ENCODE results near the gene SIGMAR1. TPM values are rescaled to one million over a fixed set of nuclear protein-coding genes. Genes with fewer than 3 reads are reported as not detected.

Gene SIGMAR1
- total RNA-seq, 1 experiment from 2014 or later: 94.0 TPM

DNA sequence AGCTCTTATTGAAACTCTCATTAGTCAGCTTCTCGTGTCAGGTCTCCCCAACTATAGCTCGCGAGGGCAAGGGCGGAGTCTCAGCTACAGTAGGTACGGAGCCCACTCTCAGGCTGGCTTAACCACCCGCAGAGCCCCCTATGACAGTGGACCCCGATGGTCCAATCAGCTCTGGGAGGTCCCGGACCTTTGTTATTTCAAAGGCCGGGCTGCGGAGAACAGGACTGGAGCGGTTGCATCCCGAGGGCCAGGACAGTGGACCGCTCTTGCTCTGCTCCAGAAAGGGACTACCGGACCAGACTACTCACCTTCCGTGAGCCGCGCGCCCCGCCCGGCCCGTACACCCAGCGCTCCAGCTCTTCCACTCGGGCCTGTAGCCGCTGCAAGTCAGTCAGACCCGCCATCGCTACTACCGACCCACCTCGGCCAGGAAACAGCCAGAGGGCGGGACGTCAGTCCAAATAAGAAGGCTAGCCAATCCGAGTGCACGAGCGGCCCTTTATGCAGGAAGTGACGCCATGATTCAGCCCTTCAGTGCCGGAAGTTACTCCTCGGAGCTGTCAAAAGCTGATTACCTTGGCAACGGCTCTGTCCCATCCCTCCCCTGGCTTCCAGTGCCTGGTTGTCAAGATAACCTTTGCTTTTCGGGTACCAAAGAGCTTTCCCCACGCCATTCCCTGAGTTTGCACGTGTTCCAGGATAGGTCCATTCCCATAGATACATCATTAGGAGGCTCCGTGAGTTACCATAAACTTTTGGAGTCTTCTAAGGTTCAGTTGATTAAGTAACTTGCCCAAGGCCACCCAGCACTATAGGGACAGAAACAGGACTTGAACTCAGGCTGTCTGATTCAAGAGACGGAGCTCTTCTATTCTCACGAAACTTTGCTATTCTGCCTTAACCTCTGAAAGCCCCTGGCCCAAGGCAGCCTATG is 17.3 kb downstream of the SIGMAR1 start, which contains the start of gene DCTN3:
TSS of gene DCTN3 (minus strand) at position 435 of the 934 bp plus-strand sequence. CDS start at position 404, 31 bp downstream.
- in situ Hi-C loops (cut with HindIII; ENCODE audit: low pct_unique_long_range_greater_than_20kb, low sequenced_read_pairs): no loop called here
- DNase-seq (ENCODE audit: low read depth, low spot score): peak; percentile 94

DNA sequence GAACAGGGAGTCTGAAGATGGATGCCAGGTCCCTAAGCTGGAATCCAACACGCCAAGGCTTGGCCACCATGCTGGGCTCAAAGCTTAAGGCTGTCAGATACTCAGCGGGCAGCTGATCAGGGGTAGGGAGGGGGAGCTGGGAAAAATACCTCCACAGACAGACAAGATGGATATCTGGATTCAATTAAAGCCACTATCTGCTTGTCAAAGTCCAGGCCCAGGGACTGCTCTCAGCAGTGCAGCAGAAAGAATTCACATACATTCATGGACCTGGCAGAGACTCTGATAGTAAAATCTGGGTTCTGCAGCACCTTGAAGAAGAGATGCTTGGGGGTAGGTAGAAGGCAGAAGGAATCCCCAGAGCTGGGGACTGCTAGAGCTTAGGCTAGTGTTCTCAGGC is 22.5 kb downstream of the SIGMAR1 start:
- DNase-seq (ENCODE audit: low read depth, low spot score): no peak
- in situ Hi-C loops (cut with HindIII; ENCODE audit: low pct_unique_long_range_greater_than_20kb, low sequenced_read_pairs): no loop called here

DNA sequence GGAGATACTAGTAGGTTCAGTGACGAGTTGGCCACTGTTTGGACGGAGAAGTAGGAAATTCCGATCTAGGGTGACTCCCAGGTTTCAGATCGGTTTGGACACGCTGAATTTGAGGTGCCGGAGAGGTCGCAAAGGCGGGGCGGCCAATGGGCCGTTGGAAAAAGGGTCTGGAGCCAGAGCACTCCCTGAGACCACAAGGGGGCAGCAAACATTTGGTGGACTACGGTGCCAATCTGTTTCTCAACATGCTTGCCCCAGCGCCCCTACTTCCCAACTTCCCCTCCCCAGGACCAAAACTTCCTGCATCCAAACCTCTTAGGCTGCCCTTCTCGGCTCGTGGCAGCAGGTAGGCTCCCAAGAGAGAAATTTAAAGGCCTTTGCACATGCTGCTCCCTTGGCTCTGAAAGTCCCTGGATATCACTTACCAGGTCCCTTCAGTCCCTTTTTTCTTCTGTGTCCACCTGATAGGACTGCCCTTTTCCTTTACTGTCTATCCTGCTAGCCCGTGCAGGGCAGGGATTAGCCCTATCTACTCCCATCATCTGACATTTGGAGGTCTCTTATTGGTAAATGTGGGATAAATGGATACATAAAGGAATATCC is 24.7 kb downstream of the SIGMAR1 start:
- in situ Hi-C loops (cut with HindIII; ENCODE audit: low pct_unique_long_range_greater_than_20kb, low sequenced_read_pairs): no loop called here
- peak; percentile 79 for DNase-seq (ENCODE audit: low read depth, low spot score)

DNA sequence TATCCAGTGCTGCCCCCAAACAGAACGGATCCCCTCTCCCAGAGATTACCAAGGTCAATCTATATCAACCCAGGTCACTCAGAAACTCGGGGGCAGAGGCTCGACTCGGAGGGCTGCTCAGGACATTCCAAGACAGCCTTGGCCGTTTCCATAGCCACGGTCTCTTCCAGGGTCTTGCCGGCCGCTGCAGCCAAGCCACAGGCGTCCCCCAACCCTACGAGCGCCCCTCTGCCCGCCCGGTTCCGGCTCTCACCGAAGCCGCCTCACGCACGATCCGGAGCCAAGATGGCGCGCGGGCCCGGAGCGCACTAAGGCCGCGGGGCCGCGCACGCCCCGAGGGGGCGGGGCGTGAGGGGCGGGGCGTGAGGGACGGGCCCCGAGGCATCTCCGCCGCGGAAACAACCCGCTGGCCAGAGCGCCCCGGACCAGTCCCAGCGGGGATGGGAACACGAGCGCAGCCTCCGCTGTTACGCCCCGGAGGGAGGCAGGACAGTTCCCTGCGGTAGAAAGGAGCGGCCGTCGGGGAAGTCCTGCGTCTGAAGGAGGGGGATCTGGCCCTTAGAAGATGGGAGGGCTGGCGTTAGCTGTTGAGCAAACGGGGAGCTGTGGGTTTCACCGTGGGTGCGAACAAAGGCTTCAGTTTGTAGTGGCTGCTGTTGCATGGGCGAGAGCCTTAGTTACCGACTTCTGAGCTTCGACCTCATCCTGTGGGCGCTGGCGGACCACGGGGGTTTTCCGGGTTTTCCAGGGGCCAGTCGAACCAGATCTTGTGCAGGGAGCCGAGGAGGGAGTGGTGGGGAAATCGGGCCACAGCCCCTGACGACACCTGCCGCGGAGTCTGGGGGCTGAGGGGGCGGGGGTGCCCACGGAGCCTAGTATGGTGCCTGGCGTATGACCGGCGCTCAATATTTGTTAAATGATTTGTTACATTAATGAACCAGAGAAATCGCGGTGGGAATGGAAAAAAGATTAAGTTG is 25.5 kb downstream of the SIGMAR1 start, which contains the start of gene RPP25L:
TSS of gene RPP25L (minus strand) at position 287 of the 977 bp plus-strand sequence. CDS start 801 bp downstream, outside the sequence.
- DNase-seq (ENCODE audit: low read depth, low spot score): peak; percentile 70
- in situ Hi-C loops (cut with HindIII; ENCODE audit: low pct_unique_long_range_greater_than_20kb, low sequenced_read_pairs): no loop called here

DNA sequence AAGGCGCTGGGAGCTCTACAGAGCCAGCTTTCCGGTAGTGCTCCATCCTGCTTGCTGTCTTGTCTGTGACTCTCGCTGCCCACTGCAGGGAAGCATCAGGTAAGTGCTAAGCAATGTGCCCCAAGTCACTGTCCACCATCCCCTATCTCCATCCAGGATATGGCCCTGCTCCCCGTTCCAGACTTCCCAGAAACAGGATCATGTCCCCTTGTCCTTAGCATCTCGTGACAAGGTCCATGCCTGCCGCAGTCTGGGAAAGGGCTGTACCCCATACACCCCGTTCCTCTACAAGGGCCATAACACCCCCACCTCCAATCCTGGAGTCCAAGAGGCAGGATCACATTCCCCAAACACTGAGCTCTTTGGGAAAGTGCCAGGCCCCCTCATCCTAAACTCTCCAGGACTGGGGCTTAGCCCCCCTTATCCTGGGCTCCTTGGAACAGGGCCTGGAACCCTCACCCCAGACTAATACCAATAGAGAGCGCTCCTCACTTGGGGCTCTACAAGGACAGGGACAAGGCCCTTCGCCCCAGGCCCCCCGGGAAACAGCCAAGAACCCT is 26.3 kb downstream of the SIGMAR1 start:
- in situ Hi-C loops (cut with HindIII; ENCODE audit: low pct_unique_long_range_greater_than_20kb, low sequenced_read_pairs): no loop called here

DNA sequence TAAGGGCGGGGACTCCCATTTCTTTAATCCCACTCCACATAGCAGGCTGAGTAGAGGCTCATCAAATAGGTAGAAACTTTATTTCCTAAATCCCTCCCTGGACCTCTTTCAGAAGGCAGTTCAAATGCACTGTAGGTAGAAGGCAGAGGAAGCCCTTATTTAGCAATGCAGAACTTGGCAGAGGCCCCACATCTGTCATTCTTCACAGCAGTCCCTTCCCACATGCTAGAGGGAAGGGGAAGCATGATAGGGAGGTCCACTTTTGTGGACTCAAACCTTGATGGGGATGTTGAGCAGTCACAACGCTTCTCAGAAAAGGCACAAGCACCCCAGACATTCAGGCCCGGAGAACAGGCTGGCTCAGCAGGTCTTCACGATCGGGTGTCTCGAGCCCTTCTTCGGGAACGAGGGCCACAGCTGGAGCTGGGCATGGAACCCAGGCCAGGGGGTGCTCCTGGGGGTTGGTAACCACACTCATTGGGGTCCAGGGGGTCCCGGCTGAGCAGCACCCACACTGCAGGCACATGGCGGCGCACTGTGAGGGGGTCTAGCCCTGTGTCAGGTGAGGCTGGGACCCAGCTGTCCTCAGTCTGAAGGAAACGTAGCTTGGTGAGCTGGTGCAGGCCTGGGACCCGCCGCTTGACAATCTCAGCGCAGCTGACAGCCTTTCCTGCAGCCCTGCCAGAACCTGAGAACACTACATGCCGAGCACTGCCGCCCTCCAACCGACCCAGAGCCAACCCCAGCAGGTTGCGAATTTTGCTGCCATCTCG is 27.0 kb downstream of the SIGMAR1 start:
- no peak for DNase-seq (ENCODE audit: low read depth, low spot score)
- in situ Hi-C loops (cut with HindIII; ENCODE audit: low pct_unique_long_range_greater_than_20kb, low sequenced_read_pairs): no loop called here

More for the DNA sequence above, 26.3 kb downstream of the SIGMAR1 start:
- no peak for DNase-seq (ENCODE audit: low read depth, low spot score)

DNA sequence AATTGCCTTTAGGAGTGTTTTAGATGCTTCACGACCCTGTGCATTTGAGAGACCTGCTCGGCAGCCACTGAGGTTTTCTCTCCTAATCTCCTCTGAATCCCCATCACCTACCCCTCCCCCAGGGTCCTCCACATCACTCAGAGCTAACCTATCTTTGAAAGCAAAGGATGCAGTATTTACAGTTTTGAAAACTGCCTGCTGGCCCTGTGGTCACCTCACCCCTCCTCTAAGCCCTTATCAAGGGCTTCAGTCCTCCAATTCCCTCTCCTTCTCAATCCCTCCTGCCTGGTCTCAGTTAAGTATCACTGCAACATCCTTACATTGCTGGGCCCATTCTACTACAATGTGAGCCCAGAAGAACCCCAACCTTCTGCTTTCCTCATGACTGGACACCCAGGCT is 30.3 kb downstream of the SIGMAR1 start:
- no peak for DNase-seq (ENCODE audit: low read depth, low spot score)
- in situ Hi-C loops (cut with HindIII; ENCODE audit: low pct_unique_long_range_greater_than_20kb, low sequenced_read_pairs): no loop called here

DNA sequence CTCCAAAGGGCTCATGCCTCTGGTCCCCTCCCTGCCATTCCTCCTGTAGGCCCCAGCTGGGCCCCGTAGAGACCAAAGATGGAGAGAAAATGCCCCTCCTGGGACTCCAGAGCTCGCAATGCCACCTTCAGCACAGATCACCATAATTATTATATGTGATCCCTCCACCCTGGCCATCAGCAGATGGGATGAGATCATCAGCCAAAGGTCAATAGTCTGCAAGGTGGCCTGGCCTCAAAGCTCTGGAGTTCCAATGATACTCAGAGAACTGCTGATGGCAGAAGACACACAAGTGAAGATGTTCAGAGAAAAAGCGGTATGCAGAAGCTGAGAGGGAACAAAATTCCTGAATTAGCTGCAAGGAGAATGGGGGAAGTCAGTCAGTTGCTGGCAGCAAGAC is 30.7 kb downstream of the SIGMAR1 start:
- in situ Hi-C loops (cut with HindIII; ENCODE audit: low pct_unique_long_range_greater_than_20kb, low sequenced_read_pairs): no loop called here
- DNase-seq (ENCODE audit: low read depth, low spot score): no peak

DNA sequence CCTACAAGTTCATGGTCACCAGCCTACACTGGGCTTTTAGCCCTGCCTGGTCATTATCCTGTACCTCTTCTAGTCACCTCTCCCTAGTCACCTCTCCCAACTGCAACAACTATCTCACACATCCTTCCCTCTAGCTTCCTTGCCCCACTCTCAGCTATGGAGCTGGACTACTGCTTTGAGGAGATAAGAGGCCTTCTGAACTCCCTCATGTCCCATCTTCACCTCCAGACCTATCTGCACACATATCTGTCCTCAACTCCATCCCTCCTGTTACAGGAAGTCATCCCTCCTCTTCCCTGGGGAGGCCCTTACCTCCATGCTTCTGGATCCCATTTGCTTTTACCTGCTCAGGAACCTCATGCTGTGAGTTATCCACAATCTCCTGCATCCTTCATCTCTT is 31.4 kb downstream of the SIGMAR1 start:
- DNase-seq (ENCODE audit: low read depth, low spot score): no peak
- in situ Hi-C loops (cut with HindIII; ENCODE audit: low pct_unique_long_range_greater_than_20kb, low sequenced_read_pairs): no loop called here

DNA sequence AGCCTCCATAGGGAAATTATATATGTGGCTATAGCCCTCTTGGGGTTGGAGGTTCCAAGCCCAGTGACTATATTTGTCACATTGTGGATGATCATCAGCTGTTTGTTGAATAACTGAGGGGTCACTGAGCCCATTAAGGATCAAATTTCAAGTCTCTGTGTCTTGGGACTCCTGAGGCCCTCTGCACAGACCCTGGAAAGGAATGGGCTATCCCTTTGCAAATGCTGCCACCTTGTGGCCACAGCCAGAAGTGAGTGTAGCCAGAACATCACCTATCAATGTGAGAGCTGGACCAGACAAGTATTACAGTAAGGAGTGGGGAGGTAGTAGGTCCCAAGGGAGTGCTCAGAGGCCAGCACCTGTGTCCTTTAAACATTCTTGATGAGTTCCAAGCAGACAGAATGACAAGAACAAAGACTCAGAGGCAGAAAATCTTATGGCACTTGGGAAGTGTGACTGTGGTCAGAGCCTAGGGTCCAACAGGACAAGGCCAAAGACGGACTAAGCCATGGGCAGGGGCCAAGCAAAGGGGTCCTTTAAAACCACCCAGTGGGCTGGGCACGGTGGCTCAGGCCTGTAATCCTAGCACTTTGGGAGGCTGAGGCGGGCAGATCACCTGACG is 33.9 kb downstream of the SIGMAR1 start:
- DNase-seq (ENCODE audit: low read depth, low spot score): peak; percentile 79
- in situ Hi-C loops (cut with HindIII; ENCODE audit: low pct_unique_long_range_greater_than_20kb, low sequenced_read_pairs): no loop called here

DNA sequence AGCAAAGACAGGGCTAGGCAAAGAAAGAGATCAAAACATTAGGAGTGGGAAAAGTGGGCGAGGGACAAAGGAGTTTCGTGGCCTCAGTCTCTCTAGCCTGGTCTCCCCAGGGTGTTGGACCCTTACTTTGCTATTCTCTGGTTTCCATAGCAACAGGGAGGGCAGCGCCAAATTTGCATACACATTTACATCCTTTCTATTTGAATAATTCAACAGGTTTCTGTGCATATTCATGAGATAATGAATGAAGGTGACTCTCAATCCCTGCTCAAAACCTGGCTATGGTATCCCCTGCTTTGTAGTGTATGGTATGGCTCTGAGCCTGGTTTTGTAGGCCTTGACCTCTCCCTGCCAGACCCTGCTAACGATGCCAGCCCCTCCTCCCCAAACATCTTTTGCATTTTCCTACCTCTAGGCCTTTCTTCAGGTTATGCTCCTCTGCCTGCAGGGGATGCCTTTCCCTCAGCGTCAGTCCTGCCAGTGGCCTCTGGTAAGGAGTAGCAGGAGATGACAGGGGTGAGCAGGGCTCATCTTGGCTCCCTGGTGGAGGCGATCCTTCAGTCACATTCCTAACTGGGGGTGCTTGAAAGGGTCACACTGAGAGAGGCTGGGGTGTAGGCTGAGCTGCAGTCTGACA is 35.5 kb downstream of the SIGMAR1 start:
- in situ Hi-C loops (cut with HindIII; ENCODE audit: low pct_unique_long_range_greater_than_20kb, low sequenced_read_pairs): no loop called here
- DNase-seq (ENCODE audit: low read depth, low spot score): no peak

DNA sequence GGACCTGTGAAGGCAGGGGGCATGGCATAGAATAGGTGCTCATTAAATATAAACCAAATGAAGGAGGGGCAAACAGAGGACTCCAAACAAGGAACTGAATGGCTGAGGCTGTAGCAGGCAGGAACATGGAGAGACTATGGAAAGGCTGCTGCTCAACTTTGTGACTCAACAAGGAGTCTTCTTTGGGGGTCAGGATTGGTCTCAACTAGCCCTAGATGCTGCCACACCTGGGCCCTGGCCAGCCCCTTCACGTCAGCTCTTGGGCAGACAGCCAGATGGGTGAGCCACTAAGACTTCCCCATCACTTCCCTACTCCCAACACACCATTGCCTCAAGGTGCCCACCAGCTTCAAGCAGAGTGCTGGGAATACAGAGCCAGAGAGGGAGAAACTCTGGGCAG is 36.7 kb downstream of the SIGMAR1 start:
- in situ Hi-C loops (cut with HindIII; ENCODE audit: low pct_unique_long_range_greater_than_20kb, low sequenced_read_pairs): no loop called here
- no peak for DNase-seq (ENCODE audit: low read depth, low spot score)

DNA sequence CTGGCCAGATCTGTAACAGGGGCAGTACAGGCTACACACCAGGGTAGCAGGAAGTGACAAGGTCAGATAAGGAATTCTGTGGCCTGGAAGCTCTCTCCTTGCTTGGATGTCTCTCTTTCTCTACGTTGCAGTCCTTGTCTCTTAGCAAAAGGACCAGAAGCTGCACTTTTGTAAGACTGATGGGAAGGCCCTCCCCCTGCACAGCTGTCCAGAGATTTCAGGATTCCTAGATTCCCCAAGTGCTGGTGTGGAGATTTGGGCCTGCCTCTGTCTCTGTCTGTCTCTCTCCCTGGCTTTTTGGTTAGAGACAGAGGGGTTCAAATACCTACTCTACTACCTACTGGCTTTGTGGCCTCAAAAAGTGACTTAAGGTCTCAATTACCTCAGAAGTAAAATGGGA is 38.0 kb downstream of the SIGMAR1 start:
- in situ Hi-C loops (cut with HindIII; ENCODE audit: low pct_unique_long_range_greater_than_20kb, low sequenced_read_pairs): no loop called here
- DNase-seq (ENCODE audit: low read depth, low spot score): no peak

DNA sequence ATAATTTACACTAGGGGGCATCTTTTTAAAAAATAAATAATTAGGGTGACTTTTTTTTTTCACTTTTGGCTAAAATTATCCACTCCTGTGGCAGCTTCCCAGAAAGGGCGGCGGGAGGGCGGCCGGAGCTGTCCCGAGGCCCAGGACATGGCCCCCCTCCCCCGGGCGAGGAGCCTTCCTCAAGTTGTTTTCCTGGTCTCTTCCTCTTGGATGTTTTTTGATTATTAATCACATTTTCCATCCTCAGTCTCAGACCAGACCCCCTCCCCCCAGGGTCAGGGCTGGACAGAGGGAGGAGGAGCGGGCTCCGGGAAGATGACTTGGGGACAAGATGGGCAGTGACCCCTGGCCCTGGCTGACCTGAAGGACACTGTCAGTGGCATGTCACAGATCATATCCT is 43.4 kb downstream of the SIGMAR1 start:
- no peak for DNase-seq (ENCODE audit: low read depth, low spot score)
- in situ Hi-C loops (cut with HindIII; ENCODE audit: low pct_unique_long_range_greater_than_20kb, low sequenced_read_pairs): no loop called here

DNA sequence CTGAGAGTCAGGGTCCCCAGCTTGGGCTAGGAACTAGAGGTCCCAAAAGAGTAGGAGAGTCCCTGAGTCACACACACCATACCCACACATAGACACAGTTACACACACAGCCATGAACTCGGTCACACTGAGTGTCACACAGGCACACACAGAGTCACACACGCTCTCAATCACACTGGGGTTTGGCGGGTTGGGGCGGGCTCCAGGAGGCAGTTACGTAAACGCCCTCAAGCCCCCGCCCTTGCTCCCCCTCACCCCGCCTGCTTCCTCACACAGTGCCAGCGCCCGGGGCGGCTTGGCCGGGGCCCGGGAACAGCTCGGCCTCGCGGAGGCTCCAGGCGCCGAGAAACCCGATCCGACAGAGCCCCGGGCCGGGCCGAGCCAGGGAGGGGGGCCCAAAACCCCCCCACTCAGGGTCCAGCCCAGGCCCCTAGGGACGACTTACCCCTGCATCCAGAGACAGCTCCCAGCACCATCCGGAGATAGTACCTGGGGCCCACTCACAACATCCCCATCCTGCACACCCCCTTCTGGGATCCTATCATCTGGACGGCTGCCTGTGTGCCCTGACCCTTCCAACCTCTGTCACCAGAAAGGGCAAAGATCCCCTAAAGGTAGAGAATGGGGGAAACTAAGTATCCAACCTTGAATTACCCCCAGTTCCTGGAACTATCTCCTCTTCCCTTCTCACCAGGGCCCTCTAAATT is 44.5 kb downstream of the SIGMAR1 start:
- no peak for DNase-seq (ENCODE audit: low read depth, low spot score)
- in situ Hi-C loops (cut with HindIII; ENCODE audit: low pct_unique_long_range_greater_than_20kb, low sequenced_read_pairs): no loop called here
